Measurements from ENCODE around the gene CXCL6.

The CXCL6 gene

DNA sequence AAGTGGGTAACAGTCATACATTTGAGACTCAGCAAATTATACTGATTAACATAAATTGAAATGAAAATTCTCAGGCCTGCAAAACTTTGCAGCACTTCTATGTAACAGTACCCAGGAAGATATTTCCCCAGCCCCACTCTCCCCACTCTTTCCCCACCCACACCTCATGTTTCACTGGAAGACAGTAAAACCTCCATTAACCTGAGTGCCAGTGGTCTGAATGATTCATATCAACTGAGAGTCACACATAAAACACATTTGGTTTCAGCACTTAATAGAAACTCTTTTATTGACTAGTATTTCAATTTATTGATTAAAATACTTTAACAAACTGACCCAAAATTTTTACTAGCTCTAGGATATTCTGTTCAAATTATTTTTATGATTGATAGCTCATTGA is 6.9 kb downstream of the CXCL6 start:
- DNase-seq (ENCODE audit: low spot score): no peak

- DNase-seq (ENCODE audit: low spot score): peak; percentile 77
Observed at GRCh38 chr4:73844345-73844744, 7.9 kb downstream of the CXCL6 start.

DNA sequence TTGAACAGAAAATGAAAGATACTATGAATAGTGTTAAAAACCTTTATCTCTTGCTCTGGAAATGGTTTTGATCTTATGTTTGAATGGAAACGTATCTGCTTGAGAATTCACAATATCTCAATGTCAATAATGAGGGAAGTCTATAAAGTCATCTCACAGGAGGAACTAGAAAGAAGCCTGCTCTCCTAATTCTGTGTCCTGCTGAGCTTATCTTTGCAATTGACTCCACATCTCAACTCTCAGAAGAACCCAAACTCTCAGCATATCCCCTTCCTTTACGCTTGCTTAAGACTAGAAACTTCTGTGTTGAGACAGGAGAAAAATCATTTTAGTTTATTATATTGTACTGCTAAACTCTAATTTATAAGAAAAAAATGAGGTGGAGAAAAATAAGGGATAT is 8.3 kb downstream of the CXCL6 start:
- no peak for DNase-seq (ENCODE audit: low spot score)

DNA sequence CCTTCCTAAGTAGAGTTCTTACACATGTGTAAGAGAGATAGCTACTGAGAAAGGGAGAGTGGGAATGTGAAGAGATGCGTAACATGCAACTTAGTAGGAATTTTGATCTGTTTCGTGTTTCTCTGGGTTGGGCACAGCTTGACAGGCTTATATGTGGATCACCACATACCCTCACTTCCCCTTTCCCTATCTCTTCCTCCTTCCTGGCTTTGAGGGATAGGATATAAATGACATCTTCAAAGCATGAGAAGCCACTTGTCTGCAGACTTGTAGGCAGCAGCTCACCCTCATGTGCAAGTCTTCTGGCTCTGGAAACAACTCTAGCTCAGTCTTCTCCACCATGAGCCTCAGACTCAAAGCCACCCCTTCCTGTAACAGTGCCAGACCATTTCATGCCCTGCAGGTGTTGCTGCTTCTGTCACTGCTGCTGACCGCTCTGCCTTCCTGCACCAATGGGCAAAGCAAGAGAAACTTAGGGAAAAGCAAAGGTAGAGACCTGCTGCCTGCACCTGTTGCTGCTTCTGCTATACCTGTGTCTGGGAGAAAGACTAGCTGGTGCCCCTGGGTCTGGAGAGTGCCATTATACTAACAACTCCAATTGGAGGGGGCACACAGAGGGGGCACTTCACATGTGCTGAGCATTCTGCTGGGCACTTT is 11.2 kb downstream of the CXCL6 start:
- no peak for DNase-seq (ENCODE audit: low spot score)

DNA sequence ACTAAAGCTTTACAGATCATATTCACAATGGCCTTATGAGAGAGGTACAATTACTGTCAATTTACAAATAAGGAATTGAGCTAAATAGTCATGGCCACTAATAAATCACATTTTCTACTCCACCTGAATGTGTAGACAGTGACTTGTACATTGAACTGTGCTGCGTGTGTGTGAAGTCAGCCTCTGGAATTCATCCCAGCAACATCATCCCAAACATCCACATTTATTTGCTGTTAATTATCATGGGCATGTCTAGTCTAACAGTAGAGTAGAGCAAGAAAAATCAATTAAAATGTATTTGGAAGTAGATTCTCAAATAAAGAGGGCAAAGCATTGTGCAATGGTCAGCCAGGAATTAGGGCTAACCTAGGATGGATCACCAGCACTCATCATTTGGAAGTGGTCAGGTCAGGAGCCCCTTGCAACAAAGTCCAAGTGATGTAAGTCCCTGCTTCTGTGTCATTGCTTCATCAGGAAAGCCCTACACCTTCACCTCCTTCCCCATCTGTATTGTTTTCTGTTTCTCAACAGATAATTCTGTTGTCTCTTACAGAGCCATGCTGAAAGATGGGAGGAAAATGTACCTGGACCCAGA is 11.8 kb downstream of the CXCL6 start:
- no peak for DNase-seq (ENCODE audit: low spot score)

DNA sequence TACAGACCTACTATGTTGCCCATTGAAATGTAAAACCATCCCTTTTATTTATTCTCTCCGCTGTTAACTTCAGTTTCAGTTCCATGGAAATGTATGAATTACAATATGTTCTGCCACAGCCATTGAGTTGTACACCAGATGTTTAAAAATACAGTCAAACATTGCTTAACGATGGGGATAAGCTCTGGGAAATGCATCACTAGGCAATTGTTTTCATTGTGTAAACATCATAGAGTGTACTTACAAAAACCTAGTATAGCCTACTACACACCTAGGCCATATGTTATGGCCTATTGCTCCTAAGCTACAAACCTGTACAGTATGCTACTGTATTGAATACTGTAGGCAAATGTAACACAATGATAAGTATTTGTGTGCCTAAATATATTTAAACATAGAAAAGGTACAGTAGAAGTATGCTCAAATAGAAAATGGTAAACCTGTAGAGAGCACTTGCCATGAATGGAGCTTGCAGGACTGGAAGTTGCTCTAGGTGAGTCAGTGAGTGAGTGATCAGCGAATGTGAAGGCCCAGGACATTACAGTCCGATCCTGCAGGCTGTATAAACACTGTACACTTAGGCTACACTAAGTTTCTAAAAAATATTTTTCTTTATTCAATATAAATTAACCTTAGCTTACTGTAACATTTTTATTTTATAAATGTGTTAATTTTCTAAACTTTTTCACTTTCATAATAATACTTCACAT is 13.9 kb downstream of the CXCL6 start:
- no peak for DNase-seq (ENCODE audit: low spot score)

GRCh38 chr4:73851293-73851692 is 14.8 kb downstream of the CXCL6 start:
- no peak for DNase-seq (ENCODE audit: low spot score)

DNA sequence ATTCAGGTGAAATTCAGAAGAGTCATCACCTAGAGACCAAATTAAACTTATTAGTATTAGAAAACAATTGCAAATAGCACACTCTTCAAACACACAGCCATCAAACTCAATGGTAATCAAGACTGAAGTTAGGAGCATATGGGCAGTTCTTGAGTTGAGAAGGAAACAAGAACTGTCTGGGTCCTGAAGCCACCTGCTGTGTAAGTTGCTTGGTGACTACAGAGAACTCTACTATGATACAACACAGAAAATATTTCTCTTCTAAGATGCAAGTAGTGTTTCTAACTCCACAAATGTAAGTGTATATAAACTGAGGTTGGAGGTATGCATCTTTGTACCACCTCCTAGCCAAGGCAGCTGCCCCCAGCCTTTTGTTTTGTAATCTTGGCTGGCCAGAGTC is 16.3 kb downstream of the CXCL6 start:
- no peak for DNase-seq (ENCODE audit: low spot score)

DNA sequence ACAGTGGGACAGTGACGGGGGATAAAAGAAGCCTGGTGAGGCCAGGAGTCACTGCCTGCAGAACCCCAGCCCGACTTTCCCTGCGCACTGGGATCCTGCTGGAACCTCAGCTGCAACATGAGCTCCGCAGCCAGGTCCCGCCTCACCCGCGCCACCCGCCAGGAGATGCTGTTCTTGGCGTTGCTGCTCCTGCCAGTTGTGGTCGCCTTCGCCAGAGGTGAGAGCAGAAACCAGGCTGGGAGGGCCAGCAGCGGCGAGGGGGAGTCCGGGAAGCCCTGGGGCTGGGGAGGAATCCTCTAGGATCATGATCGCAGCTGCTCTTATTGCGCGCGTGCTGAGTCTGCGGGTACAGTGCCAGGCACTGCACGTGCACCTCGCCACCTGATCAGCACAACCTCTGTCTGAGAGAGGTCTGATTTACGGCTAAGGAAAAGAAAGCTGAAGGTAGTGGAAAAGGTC is 16.8 kb downstream of the CXCL6 start, which contains the start of gene PF4V1:
Gene PF4V1 (plus strand): TSS at position 51 of the 459 bp plus-strand sequence. CDS start 67 bp downstream, at position 118.
- no peak for DNase-seq (ENCODE audit: low spot score)

GRCh38 chr4:73853718-73854473 is 17.4 kb downstream of the CXCL6 start:
- no peak for DNase-seq (ENCODE audit: low spot score)

DNA sequence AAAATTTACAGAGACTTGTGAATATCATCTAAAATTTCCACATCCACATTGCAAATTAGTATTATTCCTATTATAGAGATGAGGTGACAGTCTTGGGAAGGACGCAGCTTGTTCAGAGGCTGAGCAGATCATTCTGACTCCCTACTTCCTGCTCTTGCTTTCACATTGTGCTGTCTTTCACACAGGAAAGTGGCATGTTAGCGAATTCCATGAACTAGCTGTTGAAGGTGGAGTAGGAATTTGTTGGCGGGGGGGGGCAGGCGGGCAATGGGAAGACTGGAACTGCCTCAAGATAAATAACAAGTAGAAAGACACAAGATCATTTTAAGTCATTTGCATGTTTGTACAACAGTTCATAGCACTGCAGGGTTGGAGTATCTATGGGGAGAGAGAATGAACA is 18.9 kb downstream of the CXCL6 start:
- DNase-seq (ENCODE audit: low spot score): no peak

- DNase-seq (ENCODE audit: low spot score): no peak
Observed at GRCh38 chr4:73856518-73856917, 20.0 kb downstream of the CXCL6 start.

DNA sequence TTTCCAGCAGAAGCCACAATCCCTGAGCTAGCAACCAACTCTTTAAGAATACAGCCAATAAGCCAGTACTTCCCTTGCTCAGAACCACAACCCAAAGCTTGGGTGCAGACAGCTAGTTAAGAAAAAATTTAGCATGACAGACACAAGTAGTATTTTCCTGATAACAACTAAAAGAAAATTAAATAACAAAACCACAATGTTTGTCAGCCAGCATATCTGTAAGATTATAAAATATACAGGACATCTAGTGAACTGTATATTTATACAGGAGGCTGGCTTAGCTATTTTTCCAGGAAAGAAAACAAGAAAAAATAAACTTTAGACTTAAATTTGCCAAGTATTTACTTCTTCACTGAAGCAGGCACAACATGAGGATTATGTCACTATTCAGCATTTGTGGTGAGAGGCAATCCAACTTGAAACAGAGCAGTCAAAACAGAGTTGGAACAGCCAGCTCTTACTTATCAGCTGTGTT is 23.2 kb downstream of the CXCL6 start:
- no peak for DNase-seq (ENCODE audit: low spot score)

DNA sequence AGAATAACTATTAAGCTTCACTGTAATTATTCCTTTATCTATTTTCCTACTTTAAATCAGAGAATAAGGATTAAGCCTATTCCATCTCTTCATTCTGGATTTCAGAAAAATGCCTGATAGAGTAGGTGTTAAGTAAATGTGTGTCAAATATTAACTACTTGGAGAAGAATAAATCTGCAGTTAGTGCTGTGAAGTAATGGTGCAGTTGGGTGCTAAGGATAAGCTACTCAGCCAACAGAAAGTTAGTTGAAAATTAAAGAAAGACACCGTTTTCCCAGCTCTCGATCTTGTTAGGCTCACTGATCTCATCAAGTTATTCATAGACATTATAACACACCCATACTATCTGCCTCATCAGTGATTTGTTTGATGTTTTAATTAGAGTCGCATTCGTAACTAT is 23.7 kb downstream of the CXCL6 start:
- DNase-seq (ENCODE audit: low spot score): no peak

DNA sequence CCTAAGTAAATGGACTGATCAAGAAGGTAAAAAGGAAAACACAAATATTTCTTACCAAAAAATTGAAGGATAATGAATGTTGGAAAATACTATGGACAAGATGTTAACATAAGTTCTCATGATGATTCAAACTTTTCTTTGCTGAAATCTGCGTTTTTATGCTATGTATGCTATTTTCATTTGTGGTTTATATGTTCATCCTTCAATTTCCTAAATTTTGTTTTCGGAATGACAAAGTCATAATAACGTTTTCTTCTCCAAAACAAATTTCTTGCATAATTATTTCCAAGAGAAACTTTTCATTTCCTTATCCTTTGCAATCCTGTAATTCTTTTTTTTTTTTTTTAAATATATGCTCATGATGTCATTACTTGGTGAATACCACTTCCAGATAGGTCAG is 24.4 kb downstream of the CXCL6 start:
- DNase-seq (ENCODE audit: low spot score): no peak

- no peak for DNase-seq (ENCODE audit: low spot score)
Observed at GRCh38 chr4:73862322-73862721, 25.8 kb downstream of the CXCL6 start.

- DNase-seq (ENCODE audit: low spot score): no peak
Observed at GRCh38 chr4:73864365-73864764, 27.9 kb downstream of the CXCL6 start.

- DNase-seq (ENCODE audit: low spot score): no peak
Observed at GRCh38 chr4:73864961-73865360, 28.5 kb downstream of the CXCL6 start.

- DNase-seq (ENCODE audit: low spot score): no peak
Observed at GRCh38 chr4:73865431-73866096, 29.1 kb downstream of the CXCL6 start.

GRCh38 chr4:73866246-73866645 is 29.8 kb downstream of the CXCL6 start:
- DNase-seq (ENCODE audit: low spot score): no peak

DNA sequence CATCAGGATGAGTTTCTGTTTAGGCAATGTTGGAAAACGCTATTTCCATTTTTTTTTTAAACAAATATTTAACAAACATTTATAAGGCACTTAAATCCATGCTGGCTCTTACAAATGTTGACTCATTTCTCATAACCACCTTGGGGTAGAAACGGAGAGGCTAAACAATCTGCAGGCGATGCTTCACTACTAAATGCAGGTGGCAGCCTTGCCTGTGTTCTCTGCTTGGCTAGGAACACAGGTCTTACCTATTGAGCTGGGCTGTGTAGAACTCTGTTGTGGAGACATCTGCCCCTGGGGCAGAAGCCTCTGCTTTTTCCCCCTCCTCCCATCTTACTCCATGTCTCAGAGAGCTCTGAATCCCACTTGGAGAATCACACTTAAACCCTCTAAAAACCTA is 31.3 kb downstream of the CXCL6 start:
- no peak for DNase-seq (ENCODE audit: low spot score)

All from kidney capillary endothelial cell (primary cell).